Stomach (tissue), 4 donors: Measurements from ENCODE around the gene RARS2.

Experiments
- EP300 ChIP-seq: sonication (generic); formaldehyde crosslinking; IDR thresholded peaks from one replicate; pipeline ENCODE4 v1.6.1; 2017; ENCODE audit warnings: antibody characterized with exemption
- POLR2A ChIP-seq, 4 donors: fragments of 450-650 bp; IDR thresholded peaks; one replicate each; pipeline ENCODE4 v1.6.1; 2016; ENCODE audit warnings: antibody characterized with exemption in 4 of 4, control low read depth in 2 of 4, mild to moderate bottlenecking in 1 of 4, moderate library complexity in 1 of 4
- POLR2AphosphoS5 ChIP-seq, 3 donors: sonication (generic); formaldehyde crosslinking; IDR thresholded peaks; one replicate each; pipeline ENCODE4 v1.6.1; 2016; ENCODE audit warnings: antibody characterized with exemption in 3 of 3
- TF ChIP-seq, protein P1 (sequence below), 7 experiments: fragments of 450-650 bp in 4 of 7; fragments of 200-600 bp in 3 of 7; sonication (generic) in 3 of 7; IDR thresholded peaks; one replicate each; pipeline ENCODE4 v1.5.1; 2016 to 2019; ENCODE audit warnings: antibody characterized with exemption in 7 of 7, control low read depth in 2 of 7, mild to moderate bottlenecking in 1 of 7

DNA sequence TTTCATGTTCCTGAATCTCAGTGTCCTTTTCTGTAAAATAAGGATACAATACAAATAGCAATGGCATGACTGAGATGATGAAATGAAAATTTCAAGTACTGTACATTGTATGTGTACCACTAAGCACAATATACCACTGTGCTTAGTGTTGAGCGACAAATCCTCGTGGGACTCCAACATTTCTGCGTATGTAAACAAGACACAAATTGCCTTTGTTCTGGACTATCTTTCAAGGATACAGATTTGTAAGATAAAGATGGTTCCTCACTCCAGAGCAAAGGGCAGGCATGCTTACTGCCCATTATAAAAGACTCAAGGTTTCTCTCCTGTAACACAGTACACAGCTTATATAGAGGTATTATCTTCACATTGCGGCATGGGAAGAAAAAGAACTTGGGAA is 6.0 kb downstream of the RARS2 start:
- TF ChIP-seq, protein P1, sequence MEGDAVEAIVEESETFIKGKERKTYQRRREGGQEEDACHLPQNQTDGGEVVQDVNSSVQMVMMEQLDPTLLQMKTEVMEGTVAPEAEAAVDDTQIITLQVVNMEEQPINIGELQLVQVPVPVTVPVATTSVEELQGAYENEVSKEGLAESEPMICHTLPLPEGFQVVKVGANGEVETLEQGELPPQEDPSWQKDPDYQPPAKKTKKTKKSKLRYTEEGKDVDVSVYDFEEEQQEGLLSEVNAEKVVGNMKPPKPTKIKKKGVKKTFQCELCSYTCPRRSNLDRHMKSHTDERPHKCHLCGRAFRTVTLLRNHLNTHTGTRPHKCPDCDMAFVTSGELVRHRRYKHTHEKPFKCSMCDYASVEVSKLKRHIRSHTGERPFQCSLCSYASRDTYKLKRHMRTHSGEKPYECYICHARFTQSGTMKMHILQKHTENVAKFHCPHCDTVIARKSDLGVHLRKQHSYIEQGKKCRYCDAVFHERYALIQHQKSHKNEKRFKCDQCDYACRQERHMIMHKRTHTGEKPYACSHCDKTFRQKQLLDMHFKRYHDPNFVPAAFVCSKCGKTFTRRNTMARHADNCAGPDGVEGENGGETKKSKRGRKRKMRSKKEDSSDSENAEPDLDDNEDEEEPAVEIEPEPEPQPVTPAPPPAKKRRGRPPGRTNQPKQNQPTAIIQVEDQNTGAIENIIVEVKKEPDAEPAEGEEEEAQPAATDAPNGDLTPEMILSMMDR (IDR thresholded peaks at IDR 0.05), result no peak
- TF ChIP-seq EP300 (no peak), POLR2AphosphoS5 (IDR thresholded peaks at IDR 0.05) (no peak), POLR2A (IDR thresholded peaks at IDR 0.05) (no peak)
